GM18519 (cell line): ENCODE data around the gene ACYP1.

Experiments
- ATAC-seq: cut with Tn5 transposase; IDR thresholded peaks from one replicate; pipeline ENCODE4 v1.9.1; 2021; ENCODE audit warnings: mild to moderate bottlenecking, moderate library complexity; ENCODE audit not compliant: unreplicated experiment, low FRiP score

The ACYP1 gene

GRCh38 chr14:75044322-75044721 lies 19.5 kb downstream of the ACYP1 start:
- ATAC-seq, result no peak

- ATAC-seq, result no peak
Observed at GRCh38 chr14:75042035-75042434, 21.8 kb downstream of the ACYP1 start.

GRCh38 chr14:75041613-75042012 lies 22.2 kb downstream of the ACYP1 start:
- no peak for ATAC-seq

GRCh38 chr14:75040959-75041358 lies 22.9 kb downstream of the ACYP1 start:
- no peak for ATAC-seq

GRCh38 chr14:75040507-75040906 lies 23.3 kb downstream of the ACYP1 start:
- no peak for ATAC-seq

GRCh38 chr14:75032939-75033338 lies 30.9 kb downstream of the ACYP1 start:
- ATAC-seq, result no peak

- ATAC-seq, result no peak
Observed at GRCh38 chr14:75030147-75030546, 33.7 kb downstream of the ACYP1 start.

GRCh38 chr14:75025876-75026275 lies 37.9 kb downstream of the ACYP1 start:
- ATAC-seq, result no peak

- ATAC-seq, result no peak
Observed at GRCh38 chr14:75025082-75025481, 38.7 kb downstream of the ACYP1 start.

- ATAC-seq, result no peak
Observed at GRCh38 chr14:75023108-75023507, 40.7 kb downstream of the ACYP1 start.

GRCh38 chr14:75022655-75023054 lies 41.2 kb downstream of the ACYP1 start:
- no peak for ATAC-seq

- no peak for ATAC-seq
Observed at GRCh38 chr14:75018694-75019093, 45.1 kb downstream of the ACYP1 start.

- ATAC-seq, result no peak
Observed at GRCh38 chr14:75016815-75017214, 47.0 kb downstream of the ACYP1 start.

GRCh38 chr14:75015496-75015895 lies 48.3 kb downstream of the ACYP1 start:
- no peak for ATAC-seq

- no peak for ATAC-seq
Observed at GRCh38 chr14:75013290-75013689, 50.5 kb downstream of the ACYP1 start.

GRCh38 chr14:75011356-75011994 lies 52.3 kb downstream of the ACYP1 start:
- no peak for ATAC-seq

GRCh38 chr14:75010472-75011093 lies 53.2 kb downstream of the ACYP1 start:
- no peak for ATAC-seq

- ATAC-seq, result no peak
Observed at GRCh38 chr14:75009176-75009575, 54.6 kb downstream of the ACYP1 start.

GRCh38 chr14:75005357-75005756 lies 58.5 kb downstream of the ACYP1 start:
- no peak for ATAC-seq

GRCh38 chr14:75003250-75004027 lies 60.4 kb downstream of the ACYP1 start:
- no peak for ATAC-seq
